ENCODE data around the gene COMMD9.

The COMMD9 gene

DNA sequence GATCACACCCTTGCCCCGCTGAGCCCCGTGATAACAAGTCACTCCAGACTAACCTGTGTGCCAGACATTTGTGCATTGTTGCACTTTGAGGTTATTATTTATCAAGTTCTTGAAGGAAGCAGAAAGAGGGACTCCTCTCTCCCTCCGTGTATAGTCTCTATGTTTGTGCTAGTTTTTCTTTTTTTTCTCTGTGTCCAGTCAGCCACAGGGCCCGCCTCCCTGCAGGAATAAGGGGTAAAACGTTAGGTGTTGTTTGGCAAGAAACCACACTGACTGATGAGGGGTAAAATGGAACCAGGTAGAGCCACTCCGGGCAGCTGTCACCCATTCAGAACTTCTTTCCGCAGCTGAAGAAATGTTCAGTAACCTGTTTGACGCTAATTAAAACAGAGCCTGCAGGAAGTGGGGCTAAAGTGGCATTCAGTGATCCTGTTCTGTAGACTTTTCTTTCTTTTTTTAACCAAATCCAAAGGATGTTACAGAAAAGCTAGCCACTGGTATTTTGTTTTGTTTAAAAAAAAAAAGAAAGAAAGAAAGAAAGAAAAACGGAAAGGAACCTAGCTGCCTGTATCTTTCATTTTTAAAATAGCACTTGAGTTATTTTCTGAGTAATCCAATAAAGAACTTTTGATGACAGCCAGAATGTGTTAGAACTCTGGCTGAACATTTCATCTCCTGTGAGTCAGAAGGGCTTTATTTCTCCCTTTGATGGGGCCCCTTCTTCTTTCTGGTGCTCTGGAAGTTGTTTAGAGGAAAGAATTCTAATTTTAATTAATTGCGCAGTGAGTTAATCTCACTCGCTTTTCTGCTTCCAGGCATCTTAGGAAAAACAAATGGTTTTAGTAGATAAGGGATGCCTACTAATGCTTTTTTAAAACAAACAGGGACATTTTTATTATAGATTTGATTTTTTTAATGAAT lies 58.2 kb downstream of the COMMD9 start:
- H3K4me1 ChIP-seq (ENCODE audit: low read length), result no peaks in the 10 kb centered on the region
- no peak for TF ChIP-seq EZH2phosphoT487 (IDR thresholded peaks at IDR 0.05; ENCODE audit: low read depth)
- TF ChIP-seq, protein P1, sequence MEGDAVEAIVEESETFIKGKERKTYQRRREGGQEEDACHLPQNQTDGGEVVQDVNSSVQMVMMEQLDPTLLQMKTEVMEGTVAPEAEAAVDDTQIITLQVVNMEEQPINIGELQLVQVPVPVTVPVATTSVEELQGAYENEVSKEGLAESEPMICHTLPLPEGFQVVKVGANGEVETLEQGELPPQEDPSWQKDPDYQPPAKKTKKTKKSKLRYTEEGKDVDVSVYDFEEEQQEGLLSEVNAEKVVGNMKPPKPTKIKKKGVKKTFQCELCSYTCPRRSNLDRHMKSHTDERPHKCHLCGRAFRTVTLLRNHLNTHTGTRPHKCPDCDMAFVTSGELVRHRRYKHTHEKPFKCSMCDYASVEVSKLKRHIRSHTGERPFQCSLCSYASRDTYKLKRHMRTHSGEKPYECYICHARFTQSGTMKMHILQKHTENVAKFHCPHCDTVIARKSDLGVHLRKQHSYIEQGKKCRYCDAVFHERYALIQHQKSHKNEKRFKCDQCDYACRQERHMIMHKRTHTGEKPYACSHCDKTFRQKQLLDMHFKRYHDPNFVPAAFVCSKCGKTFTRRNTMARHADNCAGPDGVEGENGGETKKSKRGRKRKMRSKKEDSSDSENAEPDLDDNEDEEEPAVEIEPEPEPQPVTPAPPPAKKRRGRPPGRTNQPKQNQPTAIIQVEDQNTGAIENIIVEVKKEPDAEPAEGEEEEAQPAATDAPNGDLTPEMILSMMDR (IDR thresholded peaks at IDR 0.05; ENCODE audit: low read depth, low read length), result no peak
- H3K27ac ChIP-seq (ENCODE audit: low read length), result no peak overlapping the region
- no peak overlapping the region for H2AFZ ChIP-seq (ENCODE audit: low read depth, low read length)
- no peaks in the 10 kb centered on the region for H4K20me1 ChIP-seq (ENCODE audit: insufficient read depth, low read length)
- H3K9ac ChIP-seq (ENCODE audit: low read length), result no peak overlapping the region
- no peak overlapping the region for H3K4me2 ChIP-seq (ENCODE audit: low read length)
- no peak overlapping the region for H3K4me3 ChIP-seq (ENCODE audit: low read length)
- H3K79me2 ChIP-seq (ENCODE audit: low read length), result no peaks in the 10 kb centered on the region
- peaks cover 23% of the 10 kb centered on the region; the same call in 1 of the 2 replicates for H3K27me3 ChIP-seq (ENCODE audit: low read depth, low read length)
- H3K36me3 ChIP-seq (replicated peaks; ENCODE audit: low read depth, low read length), result no peaks in the 10 kb centered on the region
- H3K9me3 ChIP-seq (ENCODE audit: insufficient read depth, low read length), result no peaks in the 10 kb centered on the region

DNA sequence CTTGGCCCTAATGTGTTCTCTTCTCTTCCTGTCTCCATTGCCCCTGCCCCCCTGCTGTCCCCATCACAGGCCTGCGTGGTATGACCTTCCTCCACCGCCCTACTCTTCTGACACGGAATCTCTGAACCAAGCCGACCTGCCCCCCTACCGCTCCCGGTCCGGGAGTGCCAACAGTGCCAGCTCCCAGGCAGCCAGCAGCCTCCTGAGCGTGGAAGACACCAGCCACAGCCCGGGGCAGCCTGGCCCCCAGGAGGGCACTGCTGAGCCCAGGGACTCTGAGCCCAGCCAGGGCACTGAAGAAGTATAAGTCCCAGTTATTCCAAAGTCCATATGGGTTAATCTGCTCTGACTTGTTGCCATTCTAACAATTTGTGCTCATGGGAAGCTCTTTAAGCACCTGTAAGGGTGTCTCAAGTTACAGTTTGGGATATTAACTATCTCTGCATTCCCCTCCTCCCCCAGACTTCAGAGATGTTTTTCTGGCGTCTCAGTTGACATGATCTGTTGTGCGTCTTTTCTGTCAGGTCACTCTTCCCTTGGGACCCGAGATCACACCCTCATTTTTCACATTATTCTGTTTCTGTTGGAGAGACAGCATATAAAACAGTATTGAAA lies 60.0 kb downstream of the COMMD9 start:
- TF ChIP-seq EZH2phosphoT487 (IDR thresholded peaks at IDR 0.05; ENCODE audit: low read depth), result no peak
- H4K20me1 ChIP-seq (ENCODE audit: insufficient read depth, low read length), result no peaks in the 10 kb centered on the region
- peaks cover 22% of the 10 kb centered on the region; the same call in 1 of the 2 replicates for H3K27me3 ChIP-seq (ENCODE audit: low read depth, low read length)
- no peak overlapping the region for H2AFZ ChIP-seq (ENCODE audit: low read depth, low read length)
- H3K79me2 ChIP-seq (ENCODE audit: low read length), result no peaks in the 10 kb centered on the region
- no peak overlapping the region for H3K4me3 ChIP-seq (ENCODE audit: low read length)
- H3K4me1 ChIP-seq (ENCODE audit: low read length), result no peaks in the 10 kb centered on the region
- no peak overlapping the region for H3K27ac ChIP-seq (ENCODE audit: low read length)
- H3K4me2 ChIP-seq (ENCODE audit: low read length), result no peak overlapping the region
- no peaks in the 10 kb centered on the region for H3K36me3 ChIP-seq (replicated peaks; ENCODE audit: low read depth, low read length)
- H3K9ac ChIP-seq (ENCODE audit: low read length), result no peak overlapping the region
- no peaks in the 10 kb centered on the region for H3K9me3 ChIP-seq (ENCODE audit: insufficient read depth, low read length)

DNA sequence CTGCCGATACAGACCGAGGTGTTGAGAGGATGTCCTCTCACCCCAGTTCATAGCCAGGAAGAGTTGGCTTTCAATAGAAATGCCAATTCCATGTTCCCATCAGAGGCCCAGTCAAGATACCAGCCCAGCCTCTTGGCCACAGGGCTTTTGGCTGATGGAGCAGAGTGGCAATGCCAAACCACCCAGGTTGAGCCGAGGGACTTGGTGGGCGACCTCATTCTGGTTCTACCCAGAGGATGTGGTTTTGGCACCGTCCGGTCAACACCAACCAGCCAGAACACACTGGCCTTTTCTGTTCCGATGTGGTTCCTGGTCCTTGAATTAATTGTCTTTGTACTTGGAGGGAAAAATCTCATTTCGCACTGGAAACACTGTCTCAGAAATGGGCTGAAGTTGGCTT lies 60.5 kb downstream of the COMMD9 start:
- H3K9ac ChIP-seq (ENCODE audit: low read length), result no peak overlapping the region
- H3K27me3 ChIP-seq (ENCODE audit: low read depth, low read length), result peaks cover 24% of the 10 kb centered on the region; the same call in 1 of the 2 replicates
- no peak for TF ChIP-seq EZH2phosphoT487 (IDR thresholded peaks at IDR 0.05; ENCODE audit: low read depth)
- TF ChIP-seq, protein P1 (IDR thresholded peaks at IDR 0.05; ENCODE audit: low read depth, low read length), result no peak
- H2AFZ ChIP-seq (ENCODE audit: low read depth, low read length), result no peak overlapping the region
- no peak overlapping the region for H3K27ac ChIP-seq (ENCODE audit: low read length)
- no peaks in the 10 kb centered on the region for H3K79me2 ChIP-seq (ENCODE audit: low read length)
- H3K4me3 ChIP-seq (ENCODE audit: low read length), result no peak overlapping the region
- no peaks in the 10 kb centered on the region for H3K9me3 ChIP-seq (ENCODE audit: insufficient read depth, low read length)
- H4K20me1 ChIP-seq (ENCODE audit: insufficient read depth, low read length), result no peaks in the 10 kb centered on the region
- no peaks in the 10 kb centered on the region for H3K4me1 ChIP-seq (ENCODE audit: low read length)
- no peaks in the 10 kb centered on the region for H3K36me3 ChIP-seq (replicated peaks; ENCODE audit: low read depth, low read length)
- H3K4me2 ChIP-seq (ENCODE audit: low read length), result no peak overlapping the region

DNA sequence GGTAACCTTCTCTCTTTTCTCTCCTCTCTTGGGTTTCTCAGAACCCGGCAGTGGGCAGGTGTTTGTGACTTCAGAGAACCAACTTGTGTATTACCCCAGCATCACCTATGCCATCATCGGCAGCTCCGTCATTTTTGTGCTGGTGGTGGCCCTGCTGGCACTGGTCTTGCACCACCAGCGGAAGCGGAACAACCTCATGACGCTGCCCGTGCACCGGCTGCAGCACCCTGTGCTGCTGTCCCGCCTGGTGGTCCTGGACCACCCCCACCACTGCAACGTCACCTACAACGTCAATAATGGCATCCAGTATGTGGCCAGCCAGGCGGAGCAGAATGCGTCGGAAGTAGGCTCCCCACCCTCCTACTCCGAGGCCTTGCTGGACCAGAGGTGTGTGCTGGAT lies 62.2 kb downstream of the COMMD9 start:
- no peak overlapping the region for H3K9ac ChIP-seq (ENCODE audit: low read length)
- H4K20me1 ChIP-seq (ENCODE audit: insufficient read depth, low read length), result no peaks in the 10 kb centered on the region
- no peaks in the 10 kb centered on the region for H3K79me2 ChIP-seq (ENCODE audit: low read length)
- H3K27ac ChIP-seq (ENCODE audit: low read length), result no peak overlapping the region
- TF ChIP-seq EZH2phosphoT487 (IDR thresholded peaks at IDR 0.05; ENCODE audit: low read depth), result no peak
- TF ChIP-seq, protein P1 (IDR thresholded peaks at IDR 0.05; ENCODE audit: low read depth, low read length), result no peak
- H3K36me3 ChIP-seq (replicated peaks; ENCODE audit: low read depth, low read length), result no peaks in the 10 kb centered on the region
- no peak overlapping the region for H3K4me3 ChIP-seq (ENCODE audit: low read length)
- H3K9me3 ChIP-seq (ENCODE audit: insufficient read depth, low read length), result no peaks in the 10 kb centered on the region
- no peak overlapping the region for H3K4me2 ChIP-seq (ENCODE audit: low read length)
- no peak overlapping the region for H2AFZ ChIP-seq (ENCODE audit: low read depth, low read length)
- H3K4me1 ChIP-seq (ENCODE audit: low read length), result peaks cover 7% of the 10 kb centered on the region; the same call in 1 of the 2 replicates
- H3K27me3 ChIP-seq (ENCODE audit: low read depth, low read length), result peaks cover 30% of the 10 kb centered on the region; the same call in 1 of the 2 replicates

Measured in OCI-LY3 (cell line).